ENCODE measurements around the gene MITD1.
"Not testable (repeated sequence)": the region's sequence is repeated elsewhere in the genome, so short reads cannot be mapped to it uniquely, and the experiment has no call there.

MITD1 gene

GRCh38 chr2:99180755-99181623 lies at the start of gene MITD1, which contains the start of gene MRPL30:
Gene MITD1, minus strand, starts transcription at chr2:99181058. Its CDS starts 77 bp downstream, at chr2:99180981.
Gene MRPL30, plus strand, starts transcription at chr2:99181184. Its CDS starts 5,020 bp downstream, at chr2:99186204.
- peak; percentile 87 for DNase-seq

DNA sequence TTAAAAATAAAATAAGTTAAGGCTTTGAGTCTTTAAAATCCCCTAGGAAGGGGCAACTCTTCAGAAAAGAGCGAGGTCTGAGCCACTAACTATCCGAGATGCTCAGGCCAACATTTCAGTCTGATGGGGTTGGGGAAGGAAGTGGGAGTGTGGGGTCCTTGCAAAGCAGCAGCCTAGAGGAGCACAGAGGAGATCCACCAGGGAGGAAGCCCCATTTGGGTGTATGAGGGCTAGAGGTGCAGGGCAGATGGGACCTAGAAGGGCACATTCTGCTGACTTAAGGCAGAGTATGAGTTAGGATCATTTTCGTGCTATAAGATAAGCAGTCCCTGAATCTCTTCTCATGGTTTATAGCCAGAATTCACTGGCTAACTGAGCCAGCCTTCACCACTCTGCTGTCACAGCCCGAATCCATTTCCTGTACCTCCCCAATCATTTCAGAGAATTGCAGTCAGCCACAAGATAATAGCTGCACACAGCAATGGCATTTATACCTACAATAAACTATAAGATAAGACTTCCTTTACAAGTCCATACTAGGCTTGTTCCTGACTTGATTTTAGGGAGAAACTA lies 37.2 kb upstream of the MITD1 start:
- DNase-seq: no peak

- no peak for DNase-seq
These were observed 35.2 kb upstream of the MITD1 start for GRCh38 chr2:99216096-99216495.

GRCh38 chr2:99205491-99205890 lies 24.6 kb upstream of the MITD1 start:
- DNase-seq: no peak

DNA sequence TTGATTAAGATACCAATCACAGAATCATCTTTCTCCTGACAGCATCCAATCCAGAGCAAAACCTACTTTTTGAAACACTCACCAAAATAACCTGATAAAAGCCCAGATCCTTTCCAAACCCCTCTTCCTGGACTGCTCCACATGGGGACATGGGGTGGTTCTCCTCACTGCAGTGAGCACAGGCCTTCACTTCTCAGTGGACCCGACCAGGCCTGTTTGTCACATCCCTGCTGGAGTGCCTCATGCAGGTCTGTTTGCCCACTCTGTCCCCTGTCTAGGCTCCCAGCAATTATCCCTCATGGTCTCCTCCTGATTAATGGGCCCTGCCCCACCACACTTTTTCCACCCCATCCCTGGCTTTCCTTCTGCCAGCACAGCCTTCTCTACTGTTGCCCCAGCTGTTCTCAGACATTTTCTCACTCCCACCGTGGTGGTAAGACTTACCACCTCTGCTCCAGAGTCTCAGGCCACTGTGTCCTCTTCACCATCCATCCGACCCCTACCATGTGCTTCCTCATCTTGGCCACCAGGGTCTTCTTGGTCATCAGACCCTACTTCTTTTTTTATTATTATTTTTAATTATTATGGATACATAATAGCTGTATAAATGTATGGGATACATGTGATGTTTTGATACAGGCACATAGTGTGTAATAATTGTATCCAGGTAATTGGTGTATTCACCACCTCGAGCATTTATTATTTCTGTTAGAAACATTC lies 21.3 kb upstream of the MITD1 start:
- no peak for DNase-seq

DNA sequence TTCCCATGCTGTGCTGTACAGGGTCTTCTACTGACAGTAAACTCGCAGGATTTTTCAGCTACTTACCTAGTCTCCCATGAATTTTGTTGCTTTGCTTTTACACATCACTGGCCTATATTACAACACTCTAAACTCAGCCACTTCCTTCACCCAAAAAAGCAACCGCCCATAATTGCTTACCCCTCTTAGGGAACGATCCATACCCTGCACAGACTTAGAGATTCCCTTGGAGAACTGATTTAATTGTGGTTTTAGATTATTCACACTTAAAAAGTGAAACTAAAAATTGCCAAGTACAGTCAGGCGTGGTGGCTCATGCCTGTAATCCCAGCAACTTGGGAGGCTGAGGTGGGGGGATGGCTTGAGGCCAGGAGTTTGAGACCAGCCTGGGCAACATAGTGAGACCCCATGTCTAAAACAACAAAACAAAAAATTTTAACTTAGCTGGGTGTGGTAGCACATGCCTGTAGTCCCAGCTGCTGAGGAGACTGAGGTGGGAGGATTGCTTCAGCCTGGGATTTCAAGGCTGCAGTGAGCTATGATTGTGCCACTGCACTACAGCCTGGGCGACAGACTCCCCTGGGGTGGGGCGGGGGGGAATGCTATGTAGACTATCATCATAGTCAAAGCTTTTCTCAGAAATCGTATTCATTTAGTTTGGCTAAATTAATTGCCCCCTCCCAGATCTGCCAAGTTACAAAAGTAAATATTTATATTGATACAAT lies 19.4 kb upstream of the MITD1 start:
- DNase-seq: no peak

- DNase-seq: no peak
These were observed 17.4 kb upstream of the MITD1 start for GRCh38 chr2:99198103-99198841.

- DNase-seq: not testable (repeated sequence)
These were observed 11.5 kb upstream of the MITD1 start for GRCh38 chr2:99192364-99192763.

DNA sequence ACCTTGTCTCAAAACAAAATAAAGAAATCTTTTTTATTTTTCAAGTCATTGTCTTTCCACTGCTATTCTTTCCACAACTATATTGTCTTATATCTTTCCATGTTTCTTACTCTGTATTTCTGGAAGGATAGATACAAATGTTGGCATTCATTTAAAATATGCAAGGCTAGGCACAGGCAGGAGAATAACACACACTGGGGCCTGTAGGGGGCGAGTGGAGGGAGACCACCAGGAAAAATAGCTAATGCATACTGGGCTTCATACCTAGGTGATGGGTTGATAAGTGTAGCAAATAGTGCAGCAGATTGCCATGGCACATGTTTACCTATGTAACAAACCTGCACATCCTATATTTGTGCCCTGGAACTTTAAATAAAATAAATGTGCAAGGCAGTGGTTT lies 9.7 kb upstream of the MITD1 start:
- no peak for DNase-seq

DNA sequence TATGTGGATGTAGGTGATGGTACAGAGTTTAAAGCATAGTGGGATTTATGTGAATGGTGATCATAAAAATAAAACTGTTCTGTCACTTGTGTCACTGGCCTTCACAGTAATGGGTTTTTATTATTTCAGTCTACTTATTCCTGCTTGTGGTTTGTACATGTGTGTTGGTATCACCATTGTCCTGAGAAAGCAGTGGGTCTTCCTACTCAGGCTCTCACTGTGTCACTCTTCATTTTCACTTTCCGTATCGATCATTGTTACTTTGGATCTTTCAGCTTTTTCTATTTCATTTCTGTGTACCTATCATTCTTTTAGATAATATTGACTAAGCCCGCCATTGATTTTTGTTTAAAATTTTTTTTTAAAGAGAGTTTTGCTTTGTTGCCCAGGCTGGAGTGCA lies 7.5 kb upstream of the MITD1 start:
- DNase-seq: no peak

DNA sequence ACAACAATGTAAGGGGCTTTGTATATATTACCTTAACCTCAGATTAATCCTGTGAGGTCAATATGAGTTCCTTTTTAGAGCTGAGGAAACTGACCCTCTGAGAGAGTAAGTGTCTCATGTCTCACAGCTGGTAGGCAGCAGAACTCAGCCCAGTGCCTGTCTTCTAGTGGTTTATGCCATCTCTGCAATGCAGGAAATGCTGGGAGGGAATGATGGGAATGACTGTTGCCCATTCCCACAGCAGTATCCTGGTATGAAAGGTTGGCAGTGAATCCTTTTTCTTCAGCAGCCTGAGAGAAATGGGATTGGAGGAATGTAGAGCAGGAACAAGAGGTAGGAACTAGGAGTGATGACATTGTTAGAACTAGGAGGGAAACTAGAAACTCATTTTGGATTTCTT lies 6.2 kb upstream of the MITD1 start:
- no peak for DNase-seq

- DNase-seq: no peak
These were observed 4.0 kb upstream of the MITD1 start for GRCh38 chr2:99184811-99185210.

GRCh38 chr2:99183025-99183424 lies 2.2 kb upstream of the MITD1 start:
- no peak for DNase-seq

DNA sequence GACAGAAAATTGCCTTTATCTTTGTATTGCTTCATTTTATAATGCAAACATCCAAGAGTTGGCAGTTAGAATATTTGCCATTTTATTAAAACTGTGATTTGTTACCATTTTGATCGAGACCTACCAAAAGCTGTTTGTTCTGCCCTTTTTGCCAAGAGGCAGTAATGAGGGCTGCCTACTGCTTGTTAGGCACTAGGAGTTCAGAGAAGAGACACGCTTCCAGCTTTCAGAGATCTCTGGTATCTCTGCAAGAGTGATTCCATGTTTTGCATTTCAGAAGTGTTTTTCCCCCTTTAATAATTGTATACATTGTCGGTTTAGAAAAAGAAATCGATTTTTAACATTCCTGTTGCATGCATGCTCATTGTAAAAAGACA lies 754 bp upstream of the MITD1 start:
- DNase-seq: no peak

- no peak for DNase-seq
These were observed 9.3 kb downstream of the MITD1 start for GRCh38 chr2:99171377-99172140.

DNA sequence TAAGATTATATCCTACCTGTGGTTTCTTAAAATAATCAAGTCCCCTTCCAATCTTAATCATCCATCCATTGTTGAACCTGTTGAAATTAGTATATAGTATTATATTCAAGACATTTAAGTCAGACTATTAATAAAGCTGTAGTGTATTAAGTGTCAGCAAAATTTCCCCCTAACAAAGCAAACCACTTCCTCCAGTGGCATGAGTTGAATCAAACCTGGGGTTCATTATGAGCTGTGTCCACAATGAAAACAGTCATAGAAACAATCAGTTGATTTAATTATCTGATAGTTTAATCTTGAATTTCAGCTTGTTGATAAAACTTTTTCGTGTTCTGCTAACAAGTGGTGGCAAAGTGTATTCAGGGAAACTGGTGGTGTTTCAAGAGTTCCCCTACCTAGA lies 11.3 kb downstream of the MITD1 start:
- no peak for DNase-seq

GRCh38 chr2:99166218-99166617 lies 14.6 kb downstream of the MITD1 start:
- no peak for DNase-seq

DNA sequence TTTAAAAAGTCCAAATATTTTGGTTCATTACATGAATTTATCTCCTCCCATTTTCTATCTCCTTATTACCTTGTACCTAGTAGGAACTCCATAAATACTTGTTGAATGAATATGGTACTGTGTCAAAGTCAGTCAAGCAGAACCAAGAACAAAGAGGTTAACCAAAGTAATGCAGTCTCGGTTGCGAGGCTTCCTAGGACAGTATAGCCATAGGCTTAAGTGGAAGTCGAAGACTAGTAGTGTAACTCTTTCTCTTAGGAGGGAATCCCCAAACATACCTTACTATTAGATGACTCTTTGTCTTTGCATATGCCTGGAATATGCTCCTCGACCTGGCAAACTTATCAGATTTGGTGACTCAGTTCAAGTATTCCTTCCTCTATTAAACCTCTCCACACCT lies 21.3 kb downstream of the MITD1 start:
- no peak for DNase-seq

DNA sequence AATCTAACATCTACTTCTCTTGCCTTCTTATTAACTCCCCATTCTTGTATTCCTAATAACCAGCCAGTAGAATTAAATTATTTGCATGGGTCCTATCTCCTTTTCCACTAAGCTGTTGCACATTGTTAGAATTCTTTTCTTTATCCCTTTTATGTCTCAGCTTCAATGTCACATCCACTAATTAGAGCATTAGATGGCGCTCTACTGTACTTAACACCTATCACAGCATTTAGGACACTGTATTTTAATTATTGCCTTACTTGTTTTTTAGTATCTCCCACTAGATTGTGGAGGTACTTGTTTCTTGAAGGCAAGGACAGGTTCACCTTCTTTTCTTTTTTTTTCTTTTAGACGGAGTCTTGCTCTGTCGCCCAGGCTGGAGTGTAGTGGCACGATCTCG lies 22.3 kb downstream of the MITD1 start:
- DNase-seq: no peak

GRCh38 chr2:99156891-99157290 lies 24.0 kb downstream of the MITD1 start:
- no peak for DNase-seq
